Activated CD4-positive, alpha-beta memory T cell treated with anti-CD3 and anti-CD28 coated beads, Interleukin-2, amount 10 ng/mL, durations not matched to agents 7 days and 5 days (primary cell): ENCODE data around the gene IGFBP2. TPM values are rescaled to one million over a fixed set of nuclear protein-coding genes. Genes with fewer than 3 reads are reported as not detected.
A peak's percentile ranks its signal among the peaks of the same experiment; 100 is the strongest.

ENCODE experiments used
- CTCF ChIA-PET: fragments of 350-600 bp; sonication (Branson Sonifier 250); formaldehyde crosslinking; loops from one replicate; lab custom pipeline; 2021; ENCODE audit warnings: antibody characterized with exemption, inconsistent platforms; lab: Charles Lee
- POLR2A ChIA-PET: fragments of 350-600 bp; sonication (Branson Sonifier 250); formaldehyde crosslinking; loops from one replicate; lab custom pipeline; 2021; ENCODE audit warnings: antibody characterized with exemption; lab: Charles Lee
- DNase-seq: peaks from one replicate; pipeline ENCODE4 v3.0.0-alpha.2; 2020
- H3K27ac Mint-ChIP-seq: one replicate; pipeline ENCODE4 v1.8.0; 2021; ENCODE audit warnings: mild to moderate bottlenecking, mixed read lengths
- H3K27me3 Mint-ChIP-seq: one replicate; pipeline ENCODE4 v1.8.0; 2021; ENCODE audit warnings: mixed read lengths
- H3K36me3 Mint-ChIP-seq: one replicate; pipeline ENCODE4 v1.8.0; 2021; ENCODE audit warnings: low read depth, mixed read lengths
- H3K4me1 Mint-ChIP-seq: one replicate; pipeline ENCODE4 v1.8.0; 2021; ENCODE audit warnings: mixed read lengths
- H3K4me3 Mint-ChIP-seq: one replicate; pipeline ENCODE4 v1.8.0; 2021; ENCODE audit warnings: mild to moderate bottlenecking, mixed read lengths
- H3K9me3 Mint-ChIP-seq: one replicate; pipeline ENCODE4 v1.8.0; 2021; ENCODE audit warnings: mixed read lengths
- total RNA-seq, 2 experiments: library from RNA; stranded (reverse); gene quantifications; one replicate each; pipeline ENCODE4 v1.2.3, GENCODE V29; 2021

IGFBP2 gene
- total RNA-seq, 2 experiments from 2014 or later: 0.83 to 1.2 TPM

GRCh38 chr2:216601632-216602409 lies 31.4 kb upstream of the IGFBP2 start:
- POLR2A ChIA-PET: no interaction called here
- CTCF ChIA-PET: interaction anchor here (1.0 kb wide), 1 partner anchor 84 kb away, joined by 3 read pairs; no protein-coding TSS in a partner anchor

DNA sequence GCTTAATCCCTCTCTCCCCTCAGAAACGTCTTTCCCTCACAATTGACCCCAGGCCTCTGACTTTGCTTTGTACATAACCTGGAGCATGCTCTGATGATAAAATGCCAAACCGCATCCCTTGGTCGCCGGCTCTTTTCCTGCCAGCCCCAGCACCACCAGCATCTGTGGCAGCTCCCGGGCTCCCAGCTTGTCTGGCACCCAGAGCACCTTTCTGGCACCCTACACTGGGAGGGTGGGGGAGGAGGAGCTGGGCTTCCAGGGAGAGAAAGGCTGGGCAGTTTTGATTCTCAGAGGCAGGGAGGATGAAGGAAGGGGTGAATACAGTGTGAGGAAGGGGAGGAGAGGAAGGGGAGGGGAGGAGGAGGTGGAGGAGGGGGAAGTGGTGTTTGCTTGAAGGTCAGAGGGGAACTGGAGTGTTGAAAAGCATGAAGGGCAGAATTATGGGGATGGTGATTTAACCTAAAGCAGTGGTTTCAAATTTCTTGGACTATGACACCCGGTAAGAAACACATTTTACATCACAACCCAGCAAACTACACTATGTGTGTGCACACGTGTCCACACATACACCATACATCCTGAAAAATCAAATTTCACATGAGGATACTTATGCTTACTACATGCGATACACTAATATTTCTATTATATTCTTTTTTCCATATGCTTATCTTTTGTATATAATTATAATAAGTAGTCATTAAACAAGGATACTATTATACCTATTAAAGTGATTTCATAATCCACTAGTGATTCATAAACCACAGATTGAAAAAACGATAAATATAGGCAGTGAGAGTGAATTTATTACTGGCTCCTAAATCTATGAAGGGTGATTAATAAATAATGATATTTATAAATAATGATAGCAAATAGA lies 30.0 kb upstream of the IGFBP2 start:
- CTCF ChIA-PET: no interaction called here
- POLR2A ChIA-PET: no interaction called here
- H3K27me3 Mint-ChIP-seq: peaks cover 20% of the 10 kb centered on the region
- no peak for DNase-seq
- no peaks in the 10 kb centered on the region for H3K9me3 Mint-ChIP-seq
- peaks cover 6% of the 10 kb centered on the region for H3K36me3 Mint-ChIP-seq
- H3K27ac Mint-ChIP-seq: no peak overlapping the region
- peaks cover 9% of the 10 kb centered on the region for H3K4me1 Mint-ChIP-seq
- H3K4me3 Mint-ChIP-seq: no peak overlapping the region

More at GRCh38 chr2:216601632-216602409, 31.4 kb upstream of the IGFBP2 start:
- Mint-ChIP-seq H3K4me1 (peaks cover 5% of the 10 kb centered on the region), H3K27ac (no peak overlapping the region), H3K36me3 (peaks cover 2% of the 10 kb centered on the region), H3K9me3 (no peaks in the 10 kb centered on the region), H3K27me3 (peaks cover 10% of the 10 kb centered on the region), H3K4me3 (no peak overlapping the region)
- DNase-seq: no peak

DNA sequence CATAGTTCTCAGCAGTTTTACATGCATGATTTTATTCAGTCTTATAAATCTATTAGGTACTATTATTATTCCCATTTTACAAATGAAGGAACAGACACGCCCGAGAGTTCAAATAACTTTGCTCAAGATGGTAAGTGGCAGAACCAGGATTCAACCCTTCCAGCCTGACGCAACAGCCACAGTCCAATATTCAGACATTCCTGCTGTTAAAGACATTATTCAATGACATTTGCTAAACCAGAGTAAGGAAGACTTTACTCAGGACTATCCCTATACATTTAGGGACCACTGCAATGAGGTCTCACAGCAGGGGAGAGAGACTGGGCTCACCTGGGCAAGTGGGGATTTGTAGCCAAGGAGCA lies 29.4 kb upstream of the IGFBP2 start:
- POLR2A ChIA-PET: no interaction called here
- H3K9me3 Mint-ChIP-seq: no peaks in the 10 kb centered on the region

DNA sequence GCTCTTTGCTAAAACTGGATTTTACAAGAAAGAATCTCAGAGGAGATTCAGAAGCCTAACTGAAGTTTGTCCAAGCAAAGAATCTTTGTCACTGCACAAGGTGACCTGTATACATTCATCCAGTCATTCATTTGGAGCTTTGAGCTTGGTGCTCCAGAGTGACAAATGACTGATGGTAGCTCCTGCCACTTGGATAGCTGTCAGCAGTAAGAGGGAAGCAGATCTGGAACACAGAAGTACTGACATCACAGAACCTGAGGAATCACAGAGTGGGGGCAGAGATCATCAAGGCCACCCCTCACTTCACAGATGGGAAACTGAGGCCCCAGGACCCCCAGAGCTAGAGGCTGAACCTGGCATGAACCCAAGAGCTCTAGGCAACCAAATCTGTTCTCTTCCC lies 28.8 kb upstream of the IGFBP2 start:
- no peak overlapping the region for H3K27ac Mint-ChIP-seq

More for the DNA sequence above, 29.4 kb upstream of the IGFBP2 start:
- H3K4me1 Mint-ChIP-seq: peaks cover 9% of the 10 kb centered on the region
- CTCF ChIA-PET: no interaction called here
- H3K27ac Mint-ChIP-seq: no peak overlapping the region
- DNase-seq: no peak
- no peak overlapping the region for H3K4me3 Mint-ChIP-seq
- H3K36me3 Mint-ChIP-seq: peaks cover 6% of the 10 kb centered on the region
- H3K27me3 Mint-ChIP-seq: peaks cover 18% of the 10 kb centered on the region

GRCh38 chr2:216606551-216607276 lies 26.5 kb upstream of the IGFBP2 start:
- H3K4me3 Mint-ChIP-seq: peak overlapping the region; percentile 68
- peak overlapping the region; percentile 42 for H3K27ac Mint-ChIP-seq
- DNase-seq: peak; percentile 59
- no peaks in the 10 kb centered on the region for H3K9me3 Mint-ChIP-seq
- peaks cover 9% of the 10 kb centered on the region for H3K4me1 Mint-ChIP-seq
- CTCF ChIA-PET: no interaction called here
- POLR2A ChIA-PET: no interaction called here
- peaks cover 6% of the 10 kb centered on the region for H3K36me3 Mint-ChIP-seq
- H3K27me3 Mint-ChIP-seq: peaks cover 23% of the 10 kb centered on the region

More for the DNA sequence above, 28.8 kb upstream of the IGFBP2 start:
- Mint-ChIP-seq H3K4me3 (no peak overlapping the region), H3K9me3 (no peaks in the 10 kb centered on the region), H3K36me3 (peaks cover 6% of the 10 kb centered on the region), H3K27me3 (peaks cover 18% of the 10 kb centered on the region), H3K4me1 (peaks cover 9% of the 10 kb centered on the region)
- DNase-seq: no peak
- ChIA-PET POLR2A (no interaction called here), CTCF (no interaction called here)

DNA sequence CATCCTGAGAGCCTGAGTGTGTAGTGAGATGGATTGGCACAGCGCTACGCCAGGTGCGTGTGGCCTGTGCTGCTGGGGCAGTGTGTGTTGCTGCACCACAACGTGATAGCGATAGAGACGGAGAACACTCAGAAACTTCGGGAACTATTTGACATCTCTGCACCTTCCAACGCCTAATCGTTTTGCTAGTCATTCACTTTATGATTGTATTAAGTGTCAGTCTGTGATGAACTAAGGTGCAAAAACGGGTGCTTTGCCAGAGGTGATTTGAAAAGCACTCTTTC lies 26.0 kb upstream of the IGFBP2 start:
- no peak for DNase-seq
- Mint-ChIP-seq H3K9me3 (no peaks in the 10 kb centered on the region), H3K36me3 (peaks cover 6% of the 10 kb centered on the region), H3K4me3 (no peak overlapping the region), H3K4me1 (peaks cover 9% of the 10 kb centered on the region), H3K27me3 (peaks cover 23% of the 10 kb centered on the region), H3K27ac (no peak overlapping the region)
- ChIA-PET POLR2A (no interaction called here), CTCF (no interaction called here)

GRCh38 chr2:216608525-216608924 lies 24.7 kb upstream of the IGFBP2 start:
- no peak overlapping the region for H3K27ac Mint-ChIP-seq
- H3K9me3 Mint-ChIP-seq: no peaks in the 10 kb centered on the region
- ChIA-PET CTCF (no interaction called here), POLR2A (no interaction called here)
- peaks cover 31% of the 10 kb centered on the region for H3K27me3 Mint-ChIP-seq
- peaks cover 6% of the 10 kb centered on the region for H3K36me3 Mint-ChIP-seq
- H3K4me1 Mint-ChIP-seq: peaks cover 9% of the 10 kb centered on the region
- no peak for DNase-seq
- H3K4me3 Mint-ChIP-seq: no peak overlapping the region

- CTCF ChIA-PET: no interaction called here
- no peak for DNase-seq
- no peaks in the 10 kb centered on the region for H3K9me3 Mint-ChIP-seq
These were observed 17.7 kb upstream of the IGFBP2 start for GRCh38 chr2:216615298-216616082.

GRCh38 chr2:216616083-216616678 lies 17.0 kb upstream of the IGFBP2 start:
- Mint-ChIP-seq H3K27ac (no peak overlapping the region), H3K36me3 (no peaks in the 10 kb centered on the region), H3K27me3 (peaks cover 9% of the 10 kb centered on the region), H3K4me3 (no peak overlapping the region), H3K4me1 (peaks cover 6% of the 10 kb centered on the region), H3K9me3 (no peaks in the 10 kb centered on the region)
- DNase-seq: no peak
- POLR2A ChIA-PET: no interaction called here
- CTCF ChIA-PET: no interaction called here

More at GRCh38 chr2:216615298-216616082, 17.7 kb upstream of the IGFBP2 start:
- Mint-ChIP-seq H3K4me3 (no peak overlapping the region), H3K27ac (no peak overlapping the region), H3K36me3 (no peaks in the 10 kb centered on the region), H3K4me1 (peaks cover 6% of the 10 kb centered on the region), H3K27me3 (peaks cover 12% of the 10 kb centered on the region)
- POLR2A ChIA-PET: no interaction called here

- Mint-ChIP-seq H3K27me3 (peaks cover 8% of the 10 kb centered on the region), H3K9me3 (no peaks in the 10 kb centered on the region), H3K27ac (no peak overlapping the region), H3K36me3 (no peaks in the 10 kb centered on the region), H3K4me1 (peaks cover 6% of the 10 kb centered on the region), H3K4me3 (no peak overlapping the region)
- ChIA-PET POLR2A (no interaction called here), CTCF (no interaction called here)
- DNase-seq: no peak
These were observed 15.9 kb upstream of the IGFBP2 start for GRCh38 chr2:216617159-216617815.

DNA sequence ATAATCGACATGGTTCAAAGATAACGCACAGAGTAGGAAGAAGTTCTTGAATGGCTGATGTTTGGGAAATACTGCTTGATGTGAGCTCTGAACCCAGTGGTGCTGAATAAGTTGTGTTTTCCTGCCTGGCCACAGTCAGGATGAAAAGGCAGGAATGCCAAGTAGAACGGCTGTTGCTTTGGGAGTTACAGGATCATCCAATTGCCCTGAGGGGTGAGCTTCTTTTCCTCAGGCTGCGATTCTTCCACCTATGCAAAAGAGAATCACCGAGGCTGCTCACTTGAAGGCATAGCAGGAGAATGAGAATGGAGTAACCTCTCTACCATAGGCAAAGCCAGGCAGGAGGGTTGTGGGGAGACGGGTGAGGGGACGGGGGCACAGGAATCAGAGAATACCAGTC lies 14.4 kb upstream of the IGFBP2 start:
- no peaks in the 10 kb centered on the region for H3K9me3 Mint-ChIP-seq
- peaks cover 6% of the 10 kb centered on the region for H3K4me1 Mint-ChIP-seq
- H3K36me3 Mint-ChIP-seq: no peaks in the 10 kb centered on the region
- no peaks in the 10 kb centered on the region for H3K27me3 Mint-ChIP-seq
- CTCF ChIA-PET: no interaction called here
- POLR2A ChIA-PET: no interaction called here
- no peak for DNase-seq
- H3K27ac Mint-ChIP-seq: no peak overlapping the region
- H3K4me3 Mint-ChIP-seq: no peak overlapping the region
